K562 (cell line): ENCODE data around the gene CHM. TPM values are rescaled to one million over a fixed set of nuclear protein-coding genes. Genes with fewer than 3 reads are reported as not detected.
"Not testable (repeated sequence)": the region's sequence is repeated elsewhere in the genome, so short reads cannot be mapped to it uniquely, and the experiment has no call there.

Experiments
- ATAC-seq: fragments of 200-7000 bp; cut with Tn5 transposase; 3 replicates; pipeline ENCODE4 v1.9.1; 2020; ENCODE audit warnings: moderate library complexity
- BruUV-seq: library from RNA; stranded (reverse); fragments of 400-500 nt; replicated peaks from 2 replicates; lab custom pipeline; 2021; lab: Mats Ljungman, UMichigan
- CTCF ChIA-PET: fragments of 300-600 bp; formaldehyde crosslinking; extraction: SDS; loops from one replicate; lab custom pipeline; 2021; ENCODE audit warnings: low intra/inter-chr PET ratio; lab: Yijun Ruan, JAX
- POLR2A ChIA-PET: fragments of 300-600, 350-650 bp; sonication (Branson Sonifier 250); formaldehyde crosslinking; extraction: SDS; loops from one replicate; lab custom pipeline; 2021; ENCODE audit warnings: antibody characterized with exemption, inconsistent platforms; lab: Yijun Ruan, JAX
- DNase-seq, 4 experiments: peaks; one replicate each; pipeline versions ENCODE4 v3.0.0 to v3.0.0-alpha.2; 2011 to 2018; ENCODE audit warnings: low spot score in 3 of 4, mixed read lengths in 3 of 4; ENCODE audit errors: extremely low read depth in 1 of 4
- FAIRE-seq: peaks from 2 replicates; lab custom pipeline; 2011; peaks lifted over from hg19 to GRCh38; lab: Jason Lieb, UNC
- H2AFZ ChIP-seq: 2 replicates; pipeline ENCODE4 v1.6.0; 2011; ENCODE audit warnings: low read depth, low read length, control low read depth, inconsistent platforms
- H3K27ac ChIP-seq: fragments of 200-600 bp; 3 replicates; pipeline ENCODE4 v1.8.0; 2011; ENCODE audit warnings: low read depth, mild to moderate bottlenecking, control low read depth, inconsistent platforms, low read length, moderate library complexity, mixed read lengths; ENCODE audit errors: extremely low read depth
- H3K27me3 ChIP-seq, 2 experiments: fragments of 300-600 bp in 1 of 2; 2 replicates in 1 of 2; 3 replicates in 1 of 2; pipeline versions ENCODE4 v1.6.0 to v1.8.0; 2011; ENCODE audit warnings: inconsistent platforms in 2 of 2, low read length in 2 of 2, mild to moderate bottlenecking in 1 of 2, mixed read lengths in 1 of 2, moderate library complexity in 1 of 2; ENCODE audit not compliant: control insufficient read depth in 2 of 2, insufficient read depth in 2 of 2
- H3K36me3 ChIP-seq: fragments of 300-600 bp; 3 replicates; pipeline ENCODE4 v1.8.0; 2011; ENCODE audit warnings: mild to moderate bottlenecking, low read length, inconsistent platforms; ENCODE audit not compliant: control insufficient read depth, insufficient read depth
- H3K4me1 ChIP-seq, 2 experiments: fragments of 200-600 bp in 1 of 2; replicated peaks in 1 of 2; 2 replicates in 1 of 2; 3 replicates in 1 of 2; pipeline versions ENCODE4 v1.5.1 to v1.8.0; 2011; ENCODE audit warnings: inconsistent platforms in 2 of 2, low read length in 2 of 2, mild to moderate bottlenecking in 1 of 2, mixed read lengths in 1 of 2, moderate library complexity in 1 of 2; ENCODE audit not compliant: control insufficient read depth in 2 of 2, insufficient read depth in 2 of 2
- H3K4me2 ChIP-seq: 2 replicates; pipeline ENCODE4 v1.6.1; 2011; ENCODE audit warnings: low read length, control low read depth, inconsistent platforms, mixed read lengths; ENCODE audit not compliant: insufficient read depth
- H3K4me3 ChIP-seq: fragments of 200-600 bp; sonication (generic), shearing (Covaris generic); 2 replicates; pipeline ENCODE4 v1.5.1; 2016; ENCODE audit warnings: control low read depth, inconsistent platforms
- H3K79me2 ChIP-seq: fragments of 200-600 bp; 3 replicates; pipeline ENCODE4 v1.8.0; 2011; ENCODE audit warnings: low read length, inconsistent platforms; ENCODE audit not compliant: control insufficient read depth, insufficient read depth
- H3K9ac ChIP-seq, 2 experiments: 2 replicates each; pipeline versions ENCODE4 v1.6.0 to v1.6.1; 2011; ENCODE audit warnings: low read depth in 2 of 2, low read length in 2 of 2, control low read depth in 1 of 2, inconsistent platforms in 1 of 2, mild to moderate bottlenecking in 1 of 2, mixed read lengths in 1 of 2; ENCODE audit not compliant: insufficient read depth in 1 of 2
- H3K9me1 ChIP-seq: one replicate; pipeline ENCODE4 v1.6.0; 2011; ENCODE audit warnings: inconsistent platforms, mild to moderate bottlenecking, low read length, moderate library complexity; ENCODE audit not compliant: control insufficient read depth, insufficient read depth
- H3K9me3 ChIP-seq: replicated peaks from 2 replicates; pipeline ENCODE4 v1.5.1; 2011; ENCODE audit warnings: low read depth, low read length, inconsistent platforms; ENCODE audit not compliant: control insufficient read depth, insufficient read depth
- H4K20me1 ChIP-seq: replicated peaks from 2 replicates; pipeline ENCODE4 v1.6.1; 2011; ENCODE audit warnings: low read length, inconsistent platforms, mixed read lengths; ENCODE audit not compliant: control insufficient read depth, insufficient read depth
- SIX5 ChIP-seq, 2 experiments: IDR thresholded peaks; 2 replicates each; pipeline ENCODE4 v1.6.1; 2011; ENCODE audit warnings: low read length in 2 of 2, borderline replicate concordance in 1 of 2, low read depth in 1 of 2, mild to moderate bottlenecking in 1 of 2, moderate library complexity in 1 of 2; ENCODE audit not compliant: insufficient read depth in 1 of 2
- WGBS: fragments of 100-300 bp; shearing (Covaris generic); methylation state at CpG from one replicate; pipeline ENCODE4 v1.1.6; 2016; ENCODE audit warnings: low coverage, mixed read lengths; ENCODE audit not compliant: insufficient coverage; ENCODE audit errors: missing lambda C conversion rate; 5-methylcytosine and 5-hydroxymethylcytosine counted together
- in situ Hi-C: fragments of 300-500 bp; cut with MboI; formaldehyde crosslinking; loops from 4 replicates; pipeline ENCODE4 v1.15.0; 2018; ENCODE audit warnings: inconsistent platforms, mixed read lengths
- intact Hi-C: fragments of 100-400 bp; cut with micrococcal nuclease; formaldehyde crosslinking; loops from 2 replicates; pipeline ENCODE4 v1.14.2; 2022
- polyA plus RNA-seq, 8 experiments: library from polyadenylated mRNA; depleted of rRNA in 4 of 8; stranded (reverse) in 5 of 8; unstranded in 3 of 8; fragments of >200 nt; fragmentation: Nextera tagmentation in 2 of 8; fragmentation: Illumina TruSeq in 1 of 8; extraction: Ambion mirVana in 2 of 8; extraction: Trizol in 1 of 8; gene quantifications; 2 replicates each; pipeline versions ENCODE4 v1.2.1 to v1.2.3, GENCODE V29; 2011 to 2014; ENCODE audit warnings: inconsistent platforms in 1 of 8, missing spikeins in 1 of 8
- total RNA-seq, 7 experiments: library from RNA; depleted of rRNA in 6 of 7; stranded (reverse); fragments of >200 nt in 6 of 7; fragmentation: Illumina TruSeq in 2 of 7; extraction: Trizol in 2 of 7; gene quantifications; 2 replicates each; pipeline versions ENCODE4 v1.2.1 to v1.2.3, GENCODE V29; 2011 to 2021; ENCODE audit warnings: low replicate concordance in 1 of 7
- TF ChIP-seq, protein P1 (sequence below): fragments of 450-650 bp; formaldehyde crosslinking; IDR thresholded peaks from 2 replicates; pipeline ENCODE4 v1.4.0; 2022; ENCODE audit warnings: missing genetic modification characterization

The CHM gene
- total and polyA plus RNA-seq, 9 of the 15 experiments (the other 6 are each of a cell fraction or from before 2014, with no cell fraction given) = 2.2 to 9.0 (median 4.6) TPM

DNA sequence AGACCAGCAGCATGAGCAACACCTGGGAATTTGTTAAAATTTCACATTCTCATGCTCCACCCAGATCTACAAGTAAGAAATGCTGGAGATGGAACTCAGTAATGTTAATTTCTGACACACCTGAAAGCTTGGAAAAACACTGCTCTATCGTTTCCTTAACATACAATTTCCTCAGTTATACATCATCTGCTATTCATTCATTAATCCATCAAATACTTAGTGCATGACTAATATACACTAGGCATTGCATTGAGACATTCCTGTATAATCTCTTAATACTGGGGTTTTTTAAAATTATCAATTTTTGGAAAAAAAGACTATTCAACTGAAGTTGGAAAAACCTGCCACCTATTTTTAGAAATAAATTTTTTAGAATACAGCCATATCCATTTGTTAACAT lies 106.1 kb downstream of the CHM start:
- H2AFZ ChIP-seq = no peak overlapping the region
- H3K27ac ChIP-seq = no peak overlapping the region
- H3K9ac ChIP-seq = no peak overlapping the region
- CTCF ChIA-PET = no interaction called here
- H3K9me3 ChIP-seq = no peaks in the 10 kb centered on the region
- no peaks in the 10 kb centered on the region for H3K27me3 ChIP-seq
- H3K4me1 ChIP-seq = no peaks in the 10 kb centered on the region
- H3K9me1 ChIP-seq = no peaks in the 10 kb centered on the region
- intact Hi-C loops = no loop called here
- H3K79me2 ChIP-seq = no peaks in the 10 kb centered on the region
- ATAC-seq (no peak), FAIRE-seq (no peak)
- H3K4me3 ChIP-seq = no peak overlapping the region
- no peaks in the 10 kb centered on the region for H4K20me1 ChIP-seq
- TF ChIP-seq, protein P1, sequence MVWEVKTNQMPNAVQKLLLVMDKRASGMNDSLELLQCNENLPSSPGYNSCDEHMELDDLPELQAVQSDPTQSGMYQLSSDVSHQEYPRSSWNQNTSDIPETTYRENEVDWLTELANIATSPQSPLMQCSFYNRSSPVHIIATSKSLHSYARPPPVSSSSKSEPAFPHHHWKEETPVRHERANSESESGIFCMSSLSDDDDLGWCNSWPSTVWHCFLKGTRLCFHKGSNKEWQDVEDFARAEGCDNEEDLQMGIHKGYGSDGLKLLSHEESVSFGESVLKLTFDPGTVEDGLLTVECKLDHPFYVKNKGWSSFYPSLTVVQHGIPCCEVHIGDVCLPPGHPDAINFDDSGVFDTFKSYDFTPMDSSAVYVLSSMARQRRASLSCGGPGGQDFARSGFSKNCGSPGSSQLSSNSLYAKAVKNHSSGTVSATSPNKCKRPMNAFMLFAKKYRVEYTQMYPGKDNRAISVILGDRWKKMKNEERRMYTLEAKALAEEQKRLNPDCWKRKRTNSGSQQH (CRISPR knock-in tag) = no peak
- no peak for TF ChIP-seq SIX5 (IDR thresholded peaks at IDR 0.05; ENCODE audit: borderline replicate concordance in 1 of 2, insufficient read depth in 1 of 2, low read depth in 1 of 2, low read length in 2 of 2)
- TF ChIP-seq, all 486 proteins: peak for 0
- POLR2A ChIA-PET = no interaction called here
- in situ Hi-C loops = no loop called here
- no peaks in the 10 kb centered on the region for H3K36me3 ChIP-seq
- no peak for DNase-seq
- BruUV-seq = no TSS peak
- H3K4me2 ChIP-seq = no peak overlapping the region
- WGBS = 50% methylated on average over 1 of the region's 1 CpG

DNA sequence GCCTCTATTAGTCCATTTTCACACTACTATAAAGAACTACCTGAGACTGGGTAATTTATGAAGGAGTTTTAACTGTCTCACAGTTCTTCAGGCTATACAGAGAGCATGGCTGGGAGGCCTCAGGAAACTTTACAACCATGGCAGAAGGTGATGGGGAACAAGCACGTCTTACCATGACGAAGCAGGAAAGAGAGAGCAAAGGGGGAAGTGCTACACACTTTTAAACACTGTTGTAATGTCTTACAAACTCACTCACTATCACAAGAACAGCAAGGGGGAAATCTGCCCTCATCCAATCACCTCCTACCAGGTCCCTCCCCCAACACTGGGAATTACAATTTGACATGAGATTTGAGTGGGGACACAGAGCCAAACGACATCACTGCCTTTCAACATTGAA lies 107.4 kb downstream of the CHM start:
- H3K9ac ChIP-seq, FAIRE-seq, H2AFZ ChIP-seq, H3K4me1 ChIP-seq, H3K79me2 ChIP-seq, H3K4me2 ChIP-seq, H3K27ac ChIP-seq, CTCF ChIA-PET, H3K36me3 ChIP-seq, H3K27me3 ChIP-seq, H3K4me3 ChIP-seq, H3K9me1 ChIP-seq, H3K9me3 ChIP-seq, DNase-seq, ATAC-seq, intact Hi-C loops, H4K20me1 ChIP-seq, POLR2A ChIA-PET, BruUV-seq: not testable (repeated sequence)
- in situ Hi-C loops = loop anchor here (10.0 kb wide), 1 partner anchor 455 kb away; no protein-coding TSS in a partner anchor
- 4% methylated on average over 3 of the region's 3 CpGs for WGBS
